NCI-H748 (cell line): ENCODE data around the gene UBE2D4.
"Not testable (repeated sequence)": the region's sequence is repeated elsewhere in the genome, so short reads cannot be mapped to it uniquely, and the experiment has no call there.

Source experiments
- DNase-seq: peaks from one replicate; lab custom pipeline; 2025; ENCODE audit not compliant: unreplicated experiment; lab: John Stamatoyannopoulos, UW

The UBE2D4 gene

GRCh38 chr7:43960933-43961332 lies 34.7 kb downstream of the UBE2D4 start:
- no peak for DNase-seq

- DNase-seq, result not testable (repeated sequence)
Measured at GRCh38 chr7:43966392-43966791, 40.2 kb downstream of the UBE2D4 start.

GRCh38 chr7:43968172-43969040 lies 42.2 kb downstream of the UBE2D4 start:
- not testable (repeated sequence) for DNase-seq

GRCh38 chr7:43969586-43969985 lies 43.4 kb downstream of the UBE2D4 start:
- not testable (repeated sequence) for DNase-seq

GRCh38 chr7:43970698-43971097 lies 44.5 kb downstream of the UBE2D4 start:
- not testable (repeated sequence) for DNase-seq

- DNase-seq, result not testable (repeated sequence)
Measured at GRCh38 chr7:43974033-43974573, 47.9 kb downstream of the UBE2D4 start.

GRCh38 chr7:43974725-43975482 lies 48.7 kb downstream of the UBE2D4 start:
- DNase-seq, result not testable (repeated sequence)

GRCh38 chr7:43977525-43977924 lies 51.3 kb downstream of the UBE2D4 start:
- no peak for DNase-seq

GRCh38 chr7:43978102-43978501 lies 51.9 kb downstream of the UBE2D4 start:
- not testable (repeated sequence) for DNase-seq

- DNase-seq, result not testable (repeated sequence)
Measured at GRCh38 chr7:43982848-43983247, 56.6 kb downstream of the UBE2D4 start.

- not testable (repeated sequence) for DNase-seq
Measured at GRCh38 chr7:43983736-43984135, 57.5 kb downstream of the UBE2D4 start.

- DNase-seq, result peak; percentile 69
Measured at GRCh38 chr7:43985904-43986864, 59.9 kb downstream of the UBE2D4 start.

- not testable (repeated sequence) for DNase-seq
Measured at GRCh38 chr7:43987476-43987875, 61.2 kb downstream of the UBE2D4 start.

GRCh38 chr7:43990011-43990585 lies 63.9 kb downstream of the UBE2D4 start:
- peak; percentile 39 for DNase-seq

- peak; percentile 60 for DNase-seq
Measured at GRCh38 chr7:43990829-43991228, 64.6 kb downstream of the UBE2D4 start.

- DNase-seq, result not testable (repeated sequence)
Measured at GRCh38 chr7:43992896-43993295, 66.7 kb downstream of the UBE2D4 start.

GRCh38 chr7:43994681-43995080 lies 68.4 kb downstream of the UBE2D4 start:
- DNase-seq, result not testable (repeated sequence)

- not testable (repeated sequence) for DNase-seq
Measured at GRCh38 chr7:43997532-43997931, 71.3 kb downstream of the UBE2D4 start, which contains the start of gene SPDYE1. SPDYE1 (plus strand) TSS chr7:43997897; CDS start chr7:43999950, 2,053 bp downstream.
